HUDEP-2 (cell line): Measurements from ENCODE around the gene RHAG.

ENCODE experiments used
- DNase-seq, 76 experiments: peaks; one replicate each; lab custom pipeline; 2025; ENCODE audit not compliant: unreplicated experiment in 76 of 76; lab: John Stamatoyannopoulos, UW

Gene RHAG

GRCh38 chr6:49570474-49571079 lies 66.1 kb downstream of the RHAG start:
- no peak for DNase-seq

DNA sequence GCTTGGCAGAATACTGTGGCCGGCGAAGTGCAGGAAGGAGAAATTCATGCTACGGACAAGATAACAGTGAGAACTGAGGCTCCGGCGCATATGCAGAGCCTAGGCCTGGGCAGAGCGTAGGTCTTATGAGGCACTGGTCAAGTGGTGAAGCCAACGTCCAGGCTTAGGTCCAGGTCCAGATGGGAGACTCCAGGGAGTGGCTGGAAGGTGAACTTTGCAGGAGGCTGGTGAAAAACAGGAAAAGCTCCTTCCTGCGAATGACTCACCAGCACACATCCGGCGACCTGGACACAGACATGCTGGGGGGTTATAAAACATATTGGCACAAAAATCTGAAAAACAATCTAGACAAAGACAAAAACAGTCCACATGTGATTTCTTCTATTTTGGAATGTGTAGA lies 70.8 kb downstream of the RHAG start:
- no peak for DNase-seq

DNA sequence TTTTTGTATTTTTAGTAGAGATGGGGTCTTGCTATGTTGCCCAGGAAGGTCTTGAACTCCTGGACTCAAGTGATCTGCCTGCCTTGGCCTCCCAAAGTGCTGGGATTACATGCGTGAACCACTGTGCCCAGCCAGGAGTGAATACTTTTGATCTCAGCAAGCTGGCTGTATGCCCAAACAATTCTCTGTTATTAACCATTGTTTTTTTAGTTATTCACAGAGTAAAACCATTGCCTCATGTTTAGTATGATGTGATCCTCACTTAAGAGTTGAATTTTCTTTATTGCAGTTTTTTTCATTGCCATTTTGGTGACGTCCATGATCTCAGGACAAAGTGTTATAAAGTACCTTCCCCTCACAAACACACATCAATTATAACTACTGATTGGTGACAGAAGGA lies 71.4 kb downstream of the RHAG start:
- no peak for DNase-seq

DNA sequence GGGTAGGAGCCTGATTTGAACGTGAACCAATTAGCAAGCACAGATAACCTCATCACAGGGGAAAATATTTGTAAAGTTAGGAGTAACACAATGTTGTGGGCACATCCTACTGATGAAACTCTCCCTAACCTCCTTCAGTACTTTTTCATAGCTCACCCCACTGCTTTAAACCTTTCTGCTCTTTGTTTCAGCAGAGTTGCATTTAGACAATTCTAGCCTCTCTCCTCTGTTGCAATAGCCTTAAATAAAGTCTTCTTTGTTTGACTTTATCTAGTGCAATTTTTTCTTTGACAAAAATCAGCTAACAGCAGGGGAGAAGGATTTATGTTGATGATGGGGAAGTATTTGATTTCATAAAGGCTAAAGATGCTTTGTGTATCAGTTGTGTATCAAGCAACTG lies 72.1 kb downstream of the RHAG start:
- no peak for DNase-seq

- no peak for DNase-seq
Observed at GRCh38 chr6:49563006-49563886, 73.4 kb downstream of the RHAG start.

DNA sequence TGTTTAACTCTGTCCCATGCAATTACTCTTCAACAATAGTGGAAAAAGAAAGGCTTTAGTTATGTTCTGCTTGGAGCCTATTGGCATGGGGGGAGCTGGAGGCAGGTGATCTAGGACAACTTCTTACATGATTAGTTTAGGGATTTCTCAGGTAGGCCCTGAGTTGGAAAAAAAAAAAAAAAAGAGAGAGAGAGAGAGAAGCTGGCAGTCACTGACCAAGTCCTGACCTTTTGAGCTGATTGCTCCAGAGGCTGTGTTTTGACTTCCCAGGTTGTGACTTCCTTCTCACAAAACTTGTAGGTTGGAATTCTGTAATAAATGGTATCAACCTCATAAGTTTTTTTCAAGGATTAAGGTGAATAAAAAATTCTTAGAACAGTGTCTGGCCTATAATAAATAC lies 78.4 kb downstream of the RHAG start:
- DNase-seq, result no peak

DNA sequence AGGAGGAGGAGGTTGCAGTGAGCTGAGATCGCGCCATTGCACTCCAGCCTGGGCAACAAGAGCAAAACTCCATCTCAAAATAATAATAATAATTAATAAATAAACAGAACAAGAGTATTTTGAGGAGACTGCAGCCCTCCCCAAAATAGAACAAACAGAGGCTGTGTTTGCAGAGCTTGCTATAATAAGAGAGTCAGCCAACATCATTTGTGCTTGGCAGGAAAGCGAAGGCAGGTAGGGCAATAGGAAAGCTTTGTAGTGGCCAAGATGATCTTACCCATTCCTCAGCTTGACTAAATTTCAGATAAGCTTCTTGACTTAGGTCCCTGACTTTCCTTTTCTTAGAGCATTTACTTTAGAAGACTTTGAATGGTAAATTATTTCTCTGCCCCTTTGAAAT lies 79.5 kb downstream of the RHAG start:
- no peak for DNase-seq

- DNase-seq, result peak in 8 of 76 experiments; percentile 9 to 28 (median 11)
Observed at GRCh38 chr6:49556429-49556837, 80.2 kb downstream of the RHAG start.

DNA sequence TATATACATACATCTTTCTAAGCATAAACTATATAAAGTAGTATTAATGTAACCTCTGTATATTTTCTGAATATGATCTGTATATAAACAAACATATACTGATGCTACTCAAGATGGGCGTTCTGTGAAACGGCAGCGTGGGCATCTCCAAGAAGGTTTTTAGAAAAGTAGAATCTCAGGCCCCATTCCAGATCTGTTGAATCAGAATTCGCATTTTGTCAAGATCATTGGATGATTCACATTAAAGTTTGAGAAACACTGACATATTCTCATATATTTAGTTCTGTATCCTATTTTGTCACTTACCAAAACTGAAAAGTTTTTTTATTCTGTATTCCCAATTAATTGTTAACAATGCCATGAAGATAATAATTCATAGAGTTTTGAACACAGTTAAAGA lies 80.7 kb downstream of the RHAG start:
- no peak for DNase-seq
